ENCODE data around the gene ENPP1. TPM values are rescaled to one million over a fixed set of nuclear protein-coding genes. Genes with fewer than 3 reads are reported as not detected.

ENPP1 gene
- total RNA-seq, 1 donor from 2014 or later, result 7.1 TPM

GRCh38 chr6:131916847-131917246 is 109.0 kb downstream of the ENPP1 start:
- H3K27me3 ChIP-seq (ENCODE audit: insufficient read depth, low read length), result no peaks in the 10 kb centered on the region
- H3K79me2 ChIP-seq (ENCODE audit: insufficient read depth, low read length), result no peaks in the 10 kb centered on the region

GRCh38 chr6:131917318-131917717 is 109.5 kb downstream of the ENPP1 start:
- Histone ChIP-seq H2AFZ (ENCODE audit: low read depth, low read length) (no peak overlapping the region), H3K9ac (ENCODE audit: low read length) (no peak overlapping the region), H3K4me1 (ENCODE audit: insufficient read depth, low read length) (peaks cover 7% of the 10 kb centered on the region), H3K4me2 (ENCODE audit: low read length) (peak overlapping the region; percentile 46), H3K27ac (ENCODE audit: low read depth, low read length) (no peak overlapping the region), H3K27me3 (ENCODE audit: insufficient read depth, low read length) (no peaks in the 10 kb centered on the region), H3K9me3 (ENCODE audit: insufficient read depth, low read depth, low read length) (no peaks in the 10 kb centered on the region), H3K79me2 (ENCODE audit: insufficient read depth, low read length) (no peaks in the 10 kb centered on the region), H4K20me1 (ENCODE audit: insufficient read depth, low read length) (no peaks in the 10 kb centered on the region), H3K36me3 (ENCODE audit: insufficient read depth, low read length) (no peaks in the 10 kb centered on the region), H3K4me3 (ENCODE audit: insufficient read depth, low read depth, low read length) (no peak overlapping the region)
- Mint-ChIP-seq H3K9me3 (ENCODE audit: unreplicated experiment) (peaks cover 6% of the 10 kb centered on the region), H3K27me3 (ENCODE audit: low read depth, unreplicated experiment) (no peaks in the 10 kb centered on the region), H3K27ac (ENCODE audit: unreplicated experiment) (peak overlapping the region; percentile 71), H3K36me3 (ENCODE audit: low read depth, unreplicated experiment) (no peaks in the 10 kb centered on the region), H3K4me1 (ENCODE audit: low read depth, unreplicated experiment) (peaks cover 15% of the 10 kb centered on the region), H3K4me3 (ENCODE audit: unreplicated experiment) (peak overlapping the region; percentile 51)
- peak; percentile 77 for DNase-seq (ENCODE audit: low read depth)
- no peak for FAIRE-seq
- TF ChIP-seq CTCF (IDR thresholded peaks at IDR 0.05; ENCODE audit: insufficient read depth, low read depth, low read length) (no peak), EZH2 (IDR thresholded peaks at IDR 0.05; ENCODE audit: insufficient read depth, low read length) (no peak)

More at GRCh38 chr6:131916847-131917246, 109.0 kb downstream of the ENPP1 start:
- H3K27me3 Mint-ChIP-seq (ENCODE audit: low read depth, unreplicated experiment), result no peaks in the 10 kb centered on the region
- Histone ChIP-seq H3K4me3 (ENCODE audit: insufficient read depth, low read depth, low read length) (no peak overlapping the region), H3K27ac (ENCODE audit: low read depth, low read length) (no peak overlapping the region), H3K4me1 (ENCODE audit: insufficient read depth, low read length) (peaks cover 7% of the 10 kb centered on the region), H3K9ac (ENCODE audit: low read length) (no peak overlapping the region), H3K36me3 (ENCODE audit: insufficient read depth, low read length) (no peaks in the 10 kb centered on the region), H3K9me3 (ENCODE audit: insufficient read depth, low read depth, low read length) (no peaks in the 10 kb centered on the region), H2AFZ (ENCODE audit: low read depth, low read length) (no peak overlapping the region), H3K4me2 (ENCODE audit: low read length) (peak overlapping the region; percentile 46), H4K20me1 (ENCODE audit: insufficient read depth, low read length) (no peaks in the 10 kb centered on the region)
- FAIRE-seq, result no peak
- no peaks in the 10 kb centered on the region for H3K36me3 Mint-ChIP-seq (ENCODE audit: low read depth, unreplicated experiment)
- no peak for TF ChIP-seq EZH2 (IDR thresholded peaks at IDR 0.05; ENCODE audit: insufficient read depth, low read length)
- no peak for TF ChIP-seq CTCF (IDR thresholded peaks at IDR 0.05; ENCODE audit: insufficient read depth, low read depth, low read length)
- H3K9me3 Mint-ChIP-seq (ENCODE audit: unreplicated experiment), result peaks cover 4% of the 10 kb centered on the region
- peak overlapping the region; percentile 51 for H3K4me3 Mint-ChIP-seq (ENCODE audit: unreplicated experiment)
- peak; percentile 70 for DNase-seq (ENCODE audit: low read depth)
- H3K4me1 Mint-ChIP-seq (ENCODE audit: low read depth, unreplicated experiment), result peaks cover 15% of the 10 kb centered on the region
- H3K27ac Mint-ChIP-seq (ENCODE audit: unreplicated experiment), result peak overlapping the region; percentile 71

- Histone ChIP-seq H3K9me3 (ENCODE audit: insufficient read depth, low read depth, low read length) (no peaks in the 10 kb centered on the region), H3K4me2 (ENCODE audit: low read length) (peak overlapping the region; percentile 46), H3K36me3 (ENCODE audit: insufficient read depth, low read length) (no peaks in the 10 kb centered on the region), H3K4me3 (ENCODE audit: insufficient read depth, low read depth, low read length) (no peak overlapping the region), H3K79me2 (ENCODE audit: insufficient read depth, low read length) (no peaks in the 10 kb centered on the region), H3K27ac (ENCODE audit: low read depth, low read length) (no peak overlapping the region), H2AFZ (ENCODE audit: low read depth, low read length) (no peak overlapping the region), H3K9ac (ENCODE audit: low read length) (no peak overlapping the region), H3K27me3 (ENCODE audit: insufficient read depth, low read length) (no peaks in the 10 kb centered on the region), H4K20me1 (ENCODE audit: insufficient read depth, low read length) (no peaks in the 10 kb centered on the region), H3K4me1 (ENCODE audit: insufficient read depth, low read length) (peaks cover 7% of the 10 kb centered on the region)
- DNase-seq (ENCODE audit: low read depth) (no peak), FAIRE-seq (no peak)
- no peaks in the 10 kb centered on the region for H3K27me3 Mint-ChIP-seq (ENCODE audit: low read depth, unreplicated experiment)
- no peak overlapping the region for H3K4me3 Mint-ChIP-seq (ENCODE audit: unreplicated experiment)
- peaks cover 15% of the 10 kb centered on the region for H3K4me1 Mint-ChIP-seq (ENCODE audit: low read depth, unreplicated experiment)
- no peaks in the 10 kb centered on the region for H3K36me3 Mint-ChIP-seq (ENCODE audit: low read depth, unreplicated experiment)
- H3K9me3 Mint-ChIP-seq (ENCODE audit: unreplicated experiment), result peaks cover 6% of the 10 kb centered on the region
- TF ChIP-seq CTCF (IDR thresholded peaks at IDR 0.05; ENCODE audit: insufficient read depth, low read depth, low read length), result no peak
- no peak for TF ChIP-seq EZH2 (IDR thresholded peaks at IDR 0.05; ENCODE audit: insufficient read depth, low read length)
- H3K27ac Mint-ChIP-seq (ENCODE audit: unreplicated experiment), result peak overlapping the region; percentile 15
These were observed 110.2 kb downstream of the ENPP1 start for GRCh38 chr6:131917763-131918649.
